Osteocyte (in vitro differentiated cells): ENCODE measurements around the gene ACOX3. TPM values are rescaled to one million over a fixed set of nuclear protein-coding genes. Genes with fewer than 3 reads are reported as not detected.

ENCODE experiments used
- DNase-seq: peaks from one replicate; pipeline ENCODE4 v3.0.0; 2021; ENCODE audit warnings: mixed read lengths; ENCODE audit not compliant: unreplicated experiment; ENCODE audit errors: extremely low spot score
- H3K27ac Mint-ChIP-seq: one replicate; pipeline ENCODE4 v1.8.0; 2021; ENCODE audit warnings: mild to moderate bottlenecking, mixed read lengths; ENCODE audit not compliant: unreplicated experiment
- H3K27me3 Mint-ChIP-seq: one replicate; pipeline ENCODE4 v1.8.0; 2021; ENCODE audit warnings: mixed read lengths; ENCODE audit not compliant: unreplicated experiment
- H3K36me3 Mint-ChIP-seq: one replicate; pipeline ENCODE4 v1.8.0; 2021; ENCODE audit warnings: mixed read lengths; ENCODE audit not compliant: unreplicated experiment
- H3K4me1 Mint-ChIP-seq: one replicate; pipeline ENCODE4 v1.8.0; 2021; ENCODE audit warnings: mixed read lengths; ENCODE audit not compliant: unreplicated experiment
- H3K4me3 Mint-ChIP-seq: one replicate; pipeline ENCODE4 v1.8.0; 2021; ENCODE audit warnings: mild to moderate bottlenecking, moderate library complexity, mixed read lengths; ENCODE audit not compliant: unreplicated experiment
- H3K9me3 Mint-ChIP-seq: one replicate; pipeline ENCODE4 v1.8.0; 2021; ENCODE audit warnings: mixed read lengths; ENCODE audit not compliant: unreplicated experiment
- total RNA-seq: library from RNA; stranded (reverse); gene quantifications from 2 replicates; pipeline ENCODE4 v1.2.1, GENCODE V29; 2021
- TF ChIP-seq, protein P1 (sequence below): fragments of 200-600 bp; sonication (generic); IDR thresholded peaks from 2 replicates; pipeline ENCODE4 v1.5.0; 2021; ENCODE audit warnings: antibody characterized with exemption, mild to moderate bottlenecking, moderate library complexity

Gene ACOX3
- total RNA-seq, 1 donor from 2014 or later, result 25.2 TPM

DNA sequence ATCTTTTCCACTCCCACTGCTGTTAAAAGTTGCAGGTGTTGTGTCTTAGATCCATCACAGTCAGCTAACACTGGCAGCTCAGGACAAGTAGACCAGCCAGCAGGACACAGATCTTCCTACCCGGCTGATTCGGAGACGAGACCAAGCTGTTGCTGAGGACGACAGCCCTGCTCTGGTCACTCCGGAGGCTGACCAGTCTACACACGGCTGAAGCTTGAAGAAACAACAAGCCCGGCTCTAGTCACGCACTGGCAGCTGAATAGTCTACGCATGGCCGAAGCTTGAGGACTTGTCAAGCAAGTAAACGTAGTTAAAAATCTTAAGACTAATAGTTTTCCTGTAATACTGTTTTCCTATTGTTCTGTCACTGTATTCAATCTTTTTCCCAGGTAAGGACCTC, 1.8 kb downstream of the ACOX3 start:
- Mint-ChIP-seq H3K9me3 (no peaks in the 10 kb centered on the region), H3K27me3 (no peaks in the 10 kb centered on the region), H3K4me1 (peaks cover 47% of the 10 kb centered on the region), H3K27ac (peak overlapping the region; percentile 56), H3K4me3 (peak overlapping the region; percentile 53), H3K36me3 (peaks cover 3% of the 10 kb centered on the region)
- TF ChIP-seq, protein P1, sequence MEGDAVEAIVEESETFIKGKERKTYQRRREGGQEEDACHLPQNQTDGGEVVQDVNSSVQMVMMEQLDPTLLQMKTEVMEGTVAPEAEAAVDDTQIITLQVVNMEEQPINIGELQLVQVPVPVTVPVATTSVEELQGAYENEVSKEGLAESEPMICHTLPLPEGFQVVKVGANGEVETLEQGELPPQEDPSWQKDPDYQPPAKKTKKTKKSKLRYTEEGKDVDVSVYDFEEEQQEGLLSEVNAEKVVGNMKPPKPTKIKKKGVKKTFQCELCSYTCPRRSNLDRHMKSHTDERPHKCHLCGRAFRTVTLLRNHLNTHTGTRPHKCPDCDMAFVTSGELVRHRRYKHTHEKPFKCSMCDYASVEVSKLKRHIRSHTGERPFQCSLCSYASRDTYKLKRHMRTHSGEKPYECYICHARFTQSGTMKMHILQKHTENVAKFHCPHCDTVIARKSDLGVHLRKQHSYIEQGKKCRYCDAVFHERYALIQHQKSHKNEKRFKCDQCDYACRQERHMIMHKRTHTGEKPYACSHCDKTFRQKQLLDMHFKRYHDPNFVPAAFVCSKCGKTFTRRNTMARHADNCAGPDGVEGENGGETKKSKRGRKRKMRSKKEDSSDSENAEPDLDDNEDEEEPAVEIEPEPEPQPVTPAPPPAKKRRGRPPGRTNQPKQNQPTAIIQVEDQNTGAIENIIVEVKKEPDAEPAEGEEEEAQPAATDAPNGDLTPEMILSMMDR, result no peak
- no peak for DNase-seq

DNA sequence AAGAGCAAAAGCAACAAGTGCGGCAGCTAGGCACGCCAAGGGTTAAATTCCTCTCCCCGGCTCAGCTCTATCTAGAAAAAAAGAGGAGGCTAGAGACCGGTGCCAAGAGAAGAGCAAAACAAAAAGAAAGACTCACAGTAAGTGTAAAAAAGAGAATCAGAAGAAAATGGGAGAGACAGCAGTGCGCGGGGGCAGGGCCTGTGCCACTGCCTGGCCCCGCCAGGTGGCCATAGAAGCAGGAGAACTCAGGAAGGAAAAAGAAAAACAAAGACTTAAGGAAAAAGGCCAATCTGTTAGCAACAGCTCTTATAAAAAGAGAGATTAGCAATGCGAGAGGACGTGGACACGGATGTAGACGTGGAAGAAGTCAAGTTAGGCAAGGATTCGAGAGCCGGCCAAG, 3.2 kb downstream of the ACOX3 start:
- no peak overlapping the region for H3K27ac Mint-ChIP-seq
- peaks cover 35% of the 10 kb centered on the region for H3K4me1 Mint-ChIP-seq
- no peaks in the 10 kb centered on the region for H3K27me3 Mint-ChIP-seq
- DNase-seq, result no peak
- H3K4me3 Mint-ChIP-seq, result no peak overlapping the region
- TF ChIP-seq, protein P1, result no peak
- no peaks in the 10 kb centered on the region for H3K9me3 Mint-ChIP-seq
- peaks cover 3% of the 10 kb centered on the region for H3K36me3 Mint-ChIP-seq

DNA sequence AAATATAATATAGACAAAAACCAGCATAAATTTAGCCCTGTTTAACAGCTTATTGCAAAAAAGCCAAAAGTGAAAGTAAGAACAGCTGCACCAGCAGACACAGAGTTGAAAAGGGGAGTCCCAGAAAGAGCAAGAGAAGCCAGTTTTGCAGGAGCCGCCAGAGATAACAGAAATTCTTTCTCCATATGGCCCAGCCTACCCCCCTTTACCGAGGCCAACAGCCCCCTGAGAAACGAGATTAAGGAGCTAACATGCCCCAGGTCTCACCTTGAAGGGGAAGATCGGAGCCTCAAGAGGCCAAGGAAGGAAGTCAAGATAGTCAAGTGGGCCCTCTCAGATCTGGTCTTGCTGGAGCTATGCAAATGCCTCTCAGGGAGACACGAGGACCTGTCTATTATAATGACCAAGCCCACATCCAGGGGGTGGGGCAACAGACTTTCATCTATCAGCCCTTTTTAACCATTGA, 4.8 kb downstream of the ACOX3 start:
- H3K4me3 Mint-ChIP-seq, result no peak overlapping the region
- TF ChIP-seq, protein P1, result no peak
- peaks cover 3% of the 10 kb centered on the region for H3K36me3 Mint-ChIP-seq
- no peak overlapping the region for H3K27ac Mint-ChIP-seq
- no peak for DNase-seq
- peaks cover 22% of the 10 kb centered on the region for H3K4me1 Mint-ChIP-seq
- no peaks in the 10 kb centered on the region for H3K9me3 Mint-ChIP-seq
- no peaks in the 10 kb centered on the region for H3K27me3 Mint-ChIP-seq

DNA sequence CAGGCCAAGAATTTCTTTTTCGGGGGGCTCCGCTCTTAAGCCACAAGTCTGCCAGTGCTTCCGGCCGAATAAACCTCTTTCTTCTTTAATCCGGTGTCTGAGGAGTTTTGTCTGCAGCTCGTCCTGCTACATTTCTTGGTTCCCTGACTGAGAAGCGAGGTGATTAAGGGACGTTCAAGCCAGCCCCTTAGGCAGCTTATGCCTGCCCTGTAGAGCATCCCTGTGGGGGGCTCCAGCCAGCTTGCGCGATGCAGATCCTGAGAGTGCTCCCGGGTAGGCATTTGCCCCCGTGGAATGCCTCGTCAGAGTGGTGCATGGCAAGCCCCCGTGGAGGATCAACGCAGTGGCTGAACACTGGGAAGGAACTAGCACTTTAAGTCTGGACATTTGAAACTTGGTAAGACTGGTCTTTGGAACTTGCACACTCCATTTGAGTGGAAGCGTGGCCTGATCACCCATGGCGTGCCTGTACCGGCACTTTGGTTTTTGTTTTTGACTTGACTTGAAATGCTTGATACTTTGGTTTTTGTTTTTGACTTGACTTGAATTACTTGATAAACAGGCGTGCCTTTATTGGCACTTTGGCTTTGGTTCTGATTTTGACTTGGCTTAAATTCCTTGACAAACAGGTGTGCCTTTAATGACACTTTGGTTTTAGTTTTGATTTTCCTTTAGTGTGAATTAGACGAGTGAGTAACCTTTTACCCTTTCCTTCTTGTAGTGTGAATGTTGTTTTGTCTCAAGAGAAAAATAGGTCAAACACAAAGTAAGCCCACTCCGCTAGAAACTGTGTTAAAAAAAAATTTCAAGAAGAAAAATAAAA, 6.1 kb downstream of the ACOX3 start:
- Mint-ChIP-seq H3K36me3 (peaks cover 3% of the 10 kb centered on the region), H3K4me3 (no peak overlapping the region), H3K9me3 (no peaks in the 10 kb centered on the region), H3K4me1 (peaks cover 11% of the 10 kb centered on the region), H3K27ac (no peak overlapping the region), H3K27me3 (no peaks in the 10 kb centered on the region)
- TF ChIP-seq, protein P1, result no peak
- DNase-seq, result no peak

DNA sequence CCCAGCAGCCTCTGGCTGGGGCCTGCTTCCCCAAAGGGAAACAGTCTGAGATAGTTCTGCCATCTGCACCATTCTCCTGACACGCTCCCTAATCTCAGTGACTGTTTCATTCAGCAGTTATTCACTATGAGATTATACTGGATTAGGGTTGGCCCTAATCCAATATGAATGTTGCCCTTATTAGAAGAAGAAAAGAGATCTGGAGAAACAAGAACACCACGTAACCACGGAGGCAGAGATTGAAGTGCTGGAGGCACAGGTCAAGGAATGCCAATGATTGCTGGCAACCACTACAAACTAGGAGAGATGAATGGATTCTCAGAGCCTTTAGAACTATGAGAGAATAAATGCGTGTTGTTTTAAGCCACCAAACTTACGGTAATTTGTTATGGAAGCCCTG, 7.4 kb downstream of the ACOX3 start:
- no peak for DNase-seq
- Mint-ChIP-seq H3K9me3 (no peaks in the 10 kb centered on the region), H3K4me1 (peaks cover 11% of the 10 kb centered on the region), H3K27ac (no peak overlapping the region), H3K4me3 (no peak overlapping the region), H3K27me3 (no peaks in the 10 kb centered on the region), H3K36me3 (peaks cover 3% of the 10 kb centered on the region)
- TF ChIP-seq, protein P1, result no peak
